Hindlimb muscle (tissue), 1 donor: ENCODE measurements around the gene NLK. TPM values are rescaled to one million over a fixed set of nuclear protein-coding genes. Genes with fewer than 3 reads are reported as not detected.
A peak's percentile ranks its signal among the peaks of the same experiment; 100 is the strongest.
"Not testable (repeated sequence)": the region's sequence is repeated elsewhere in the genome, so short reads cannot be mapped to it uniquely, and the experiment has no call there.

Experiments
- DNase-seq: peaks from one replicate; pipeline ENCODE4 v3.0.0-alpha.2; 2013
- polyA plus RNA-seq: library from polyadenylated mRNA; unstranded; fragments of 120-200 nt; gene quantifications from one replicate; pipeline ENCODE4 v1.2.1, GENCODE V29; 2013; ENCODE audit not compliant: insufficient read length

Gene NLK
- polyA plus RNA-seq, 1 donor = 6.7 TPM

GRCh38 chr17:28160610-28161009 is 118.1 kb downstream of the NLK start:
- DNase-seq = no peak

- no peak for DNase-seq
Observed at GRCh38 chr17:28161311-28161710, 118.8 kb downstream of the NLK start.

GRCh38 chr17:28166478-28166877 is 124.0 kb downstream of the NLK start:
- no peak for DNase-seq

GRCh38 chr17:28169621-28170349 is 127.3 kb downstream of the NLK start:
- DNase-seq = no peak

GRCh38 chr17:28170771-28171170 is 128.3 kb downstream of the NLK start:
- DNase-seq = no peak

- no peak for DNase-seq
Observed at GRCh38 chr17:28173031-28173561, 130.6 kb downstream of the NLK start.

- no peak for DNase-seq
Observed at GRCh38 chr17:28173801-28174200, 131.3 kb downstream of the NLK start.

GRCh38 chr17:28174352-28175046 is 132.0 kb downstream of the NLK start:
- DNase-seq = no peak

- DNase-seq = no peak
Observed at GRCh38 chr17:28177351-28177750, 134.9 kb downstream of the NLK start.

GRCh38 chr17:28178800-28179199 is 136.3 kb downstream of the NLK start:
- DNase-seq = no peak

GRCh38 chr17:28180449-28180848 is 138.0 kb downstream of the NLK start:
- no peak for DNase-seq

GRCh38 chr17:28181568-28181967 is 139.1 kb downstream of the NLK start:
- DNase-seq = no peak

GRCh38 chr17:28182559-28182958 is 140.1 kb downstream of the NLK start:
- no peak for DNase-seq

- no peak for DNase-seq
Observed at GRCh38 chr17:28185658-28186057, 143.2 kb downstream of the NLK start.

- not testable (repeated sequence) for DNase-seq
Observed at GRCh38 chr17:28186472-28186871, 144.0 kb downstream of the NLK start.

GRCh38 chr17:28187931-28188330 is 145.5 kb downstream of the NLK start:
- DNase-seq = no peak

- DNase-seq = no peak
Observed at GRCh38 chr17:28188841-28189263, 146.4 kb downstream of the NLK start.

GRCh38 chr17:28189667-28190066 is 147.2 kb downstream of the NLK start:
- no peak for DNase-seq

GRCh38 chr17:28191018-28191417 is 148.5 kb downstream of the NLK start:
- DNase-seq = no peak

- peak; percentile 11 for DNase-seq
Observed at GRCh38 chr17:28193241-28193640, 150.8 kb downstream of the NLK start.

- no peak for DNase-seq
Observed at GRCh38 chr17:28194382-28194781, 151.9 kb downstream of the NLK start.

GRCh38 chr17:28196636-28197035 is 154.2 kb downstream of the NLK start:
- DNase-seq = no peak

GRCh38 chr17:28199115-28199514 is 156.6 kb downstream of the NLK start:
- no peak for DNase-seq

GRCh38 chr17:28199728-28200127 is 157.3 kb downstream of the NLK start:
- no peak for DNase-seq
